CD4-positive, alpha-beta T cell (primary cell): ENCODE measurements around the gene MORN4. TPM values are rescaled to one million over a fixed set of nuclear protein-coding genes. Genes with fewer than 3 reads are reported as not detected.

Experiments
- ATAC-seq: fragments of 200-7000 bp; cut with Tn5 transposase; one replicate; pipeline ENCODE4 v1.10.0; 2022; ENCODE audit warnings: mild to moderate bottlenecking; ENCODE audit not compliant: poor library complexity
- CTCF ChIA-PET: fragments of 350-600 bp; sonication (Branson Sonifier 250); formaldehyde crosslinking; loops from one replicate; lab custom pipeline; 2021; ENCODE audit warnings: antibody characterized with exemption, inconsistent platforms; lab: Charles Lee
- POLR2A ChIA-PET: fragments of 350-600 bp; sonication (Branson Sonifier 250); formaldehyde crosslinking; loops from one replicate; lab custom pipeline; 2021; ENCODE audit warnings: antibody characterized with exemption, inconsistent platforms; lab: Charles Lee
- DNase-seq, 14 experiments: peaks; one replicate each; pipeline ENCODE4 v3.0.0-alpha.2; 2013 to 2020; ENCODE audit warnings: mixed read lengths in 2 of 14
- H3K27ac ChIP-seq, 2 donors: one replicate each; pipeline versions ENCODE4 v1.5.1 to v1.7.0; 2013; ENCODE audit warnings: low read length in 2 of 2, low read depth in 1 of 2, mild to moderate bottlenecking in 1 of 2
- H3K27me3 ChIP-seq, 2 experiments: 1 replicate in 1 of 2; 2 replicates in 1 of 2; pipeline versions ENCODE4 v1.6.1 to v1.7.0; 2013; ENCODE audit warnings: low read length in 2 of 2, control low read depth in 1 of 2, mild to moderate bottlenecking in 1 of 2, moderate library complexity in 1 of 2; ENCODE audit not compliant: insufficient read depth in 2 of 2, control insufficient read depth in 1 of 2
- H3K36me3 ChIP-seq: one replicate; pipeline ENCODE4 v1.6.1; 2013; ENCODE audit warnings: low read length, control low read depth; ENCODE audit not compliant: insufficient read depth
- H3K4me1 ChIP-seq: one replicate; pipeline ENCODE4 v1.6.1; 2013; ENCODE audit warnings: low read length, control low read depth; ENCODE audit not compliant: insufficient read depth
- H3K4me3 ChIP-seq: one replicate; pipeline ENCODE4 v1.5.1; 2013; ENCODE audit warnings: mild to moderate bottlenecking, low read length, moderate library complexity
- H3K9me3 ChIP-seq, 2 experiments: 1 replicate in 1 of 2; 2 replicates in 1 of 2; pipeline versions ENCODE4 v1.6.1 to v1.7.0; 2013; ENCODE audit warnings: low read length in 2 of 2, mild to moderate bottlenecking in 2 of 2, control low read depth in 1 of 2, moderate library complexity in 1 of 2; ENCODE audit not compliant: control insufficient read depth in 1 of 2, insufficient read depth in 1 of 2
- H3K27ac Mint-ChIP-seq: one replicate; pipeline ENCODE4 v1.8.0; 2020; ENCODE audit warnings: mixed read lengths
- H3K27me3 Mint-ChIP-seq: one replicate; pipeline ENCODE4 v1.8.0; 2021; ENCODE audit warnings: mixed read lengths
- H3K36me3 Mint-ChIP-seq: one replicate; pipeline ENCODE4 v1.8.0; 2021; ENCODE audit warnings: low read depth, mixed read lengths
- H3K4me1 Mint-ChIP-seq: one replicate; pipeline ENCODE4 v1.8.0; 2021; ENCODE audit warnings: low read depth, mixed read lengths
- H3K4me3 Mint-ChIP-seq: one replicate; pipeline ENCODE4 v1.8.0; 2020; ENCODE audit warnings: mild to moderate bottlenecking, mixed read lengths
- H3K9me3 Mint-ChIP-seq: one replicate; pipeline ENCODE4 v1.8.0; 2020; ENCODE audit warnings: mixed read lengths
- CTCF ChIP-seq: fragments of 200-600 bp; IDR thresholded peaks from one replicate; pipeline ENCODE4 v1.8.0; 2022; ENCODE audit warnings: antibody characterized with exemption, mild to moderate bottlenecking
- intact Hi-C, 2 experiments: fragments of 100-400 bp; cut with DNase I in 1 of 2; cut with micrococcal nuclease in 1 of 2; formaldehyde crosslinking; loops; one replicate each; pipeline versions ENCODE4 v1.15.1 to v1.9.0; 2023 to 2025; cut with DNase I, micrococcal nuclease
- total RNA-seq, 174 experiments: library from RNA in 2 of 174; stranded (reverse) in 2 of 174; gene quantifications; one replicate each; pipeline ENCODE4 v1.2.3 and lab custom pipeline; 2021 to 2026

The MORN4 gene
- total RNA-seq, 2 experiments from 2014 or later = 0.36 to 0.39 TPM

GRCh38 chr10:97669571-97669970, 36.3 kb upstream of the MORN4 start:
- Histone ChIP-seq H3K4me1 (no peaks in the 10 kb centered on the region), H3K9me3 (no peaks in the 10 kb centered on the region), H3K27ac (no peak overlapping the region), H3K27me3 (no peaks in the 10 kb centered on the region), H3K4me3 (no peak overlapping the region), H3K36me3 (peaks cover 38% of the 10 kb centered on the region)
- POLR2A ChIA-PET = interaction anchor here (1.4 kb wide), 1 partner anchor 67 kb away, joined by 3 read pairs; the partner anchor contains the start of gene ZFYVE27
- Mint-ChIP-seq H3K4me1 (no peaks in the 10 kb centered on the region), H3K36me3 (peaks cover 69% of the 10 kb centered on the region), H3K27me3 (no peaks in the 10 kb centered on the region), H3K27ac (no peak overlapping the region), H3K4me3 (no peak overlapping the region), H3K9me3 (no peaks in the 10 kb centered on the region)
- no peak for TF ChIP-seq CTCF
- ATAC-seq (no peak), DNase-seq (no peak)
- intact Hi-C loops = no loop called here
- CTCF ChIA-PET = no interaction called here

- Mint-ChIP-seq H3K36me3 (peaks cover 68% of the 10 kb centered on the region), H3K9me3 (no peaks in the 10 kb centered on the region)
- intact Hi-C loops = no loop called here
Observed at GRCh38 chr10:97667463-97667862, 34.2 kb upstream of the MORN4 start.

GRCh38 chr10:97666992-97667391, 33.7 kb upstream of the MORN4 start:
- no peak overlapping the region for H3K27ac Mint-ChIP-seq
- H3K9me3 Mint-ChIP-seq = no peaks in the 10 kb centered on the region
- ChIA-PET CTCF (no interaction called here), POLR2A (no interaction called here)
- H3K4me1 Mint-ChIP-seq = no peaks in the 10 kb centered on the region
- intact Hi-C loops = no loop called here
- no peaks in the 10 kb centered on the region for H3K27me3 Mint-ChIP-seq
- H3K27ac ChIP-seq = no peak overlapping the region
- ATAC-seq = no peak
- H3K4me1 ChIP-seq = no peaks in the 10 kb centered on the region
- peaks cover 68% of the 10 kb centered on the region for H3K36me3 Mint-ChIP-seq
- H3K9me3 ChIP-seq = no peaks in the 10 kb centered on the region
- peaks cover 39% of the 10 kb centered on the region for H3K36me3 ChIP-seq
- H3K27me3 ChIP-seq = no peaks in the 10 kb centered on the region
- no peak for TF ChIP-seq CTCF
- DNase-seq = no peak
- no peak overlapping the region for H3K4me3 ChIP-seq
- no peak overlapping the region for H3K4me3 Mint-ChIP-seq

More at GRCh38 chr10:97667463-97667862, 34.2 kb upstream of the MORN4 start:
- Histone ChIP-seq H3K9me3 (no peaks in the 10 kb centered on the region), H3K27ac (no peak overlapping the region), H3K4me3 (no peak overlapping the region), H3K4me1 (no peaks in the 10 kb centered on the region), H3K36me3 (peaks cover 39% of the 10 kb centered on the region), H3K27me3 (no peaks in the 10 kb centered on the region)
- Mint-ChIP-seq H3K4me1 (no peaks in the 10 kb centered on the region), H3K27me3 (no peaks in the 10 kb centered on the region), H3K4me3 (no peak overlapping the region), H3K27ac (no peak overlapping the region)
- POLR2A ChIA-PET = no interaction called here
- no peak for DNase-seq
- TF ChIP-seq CTCF = no peak
- CTCF ChIA-PET = interaction anchor here (1.6 kb wide), 1 partner anchor 9 kb away, joined by 5 read pairs; no protein-coding TSS in a partner anchor
- ATAC-seq = no peak
